Thoracic aorta (tissue), 2 donors: Measurements from ENCODE around the gene C20orf202. TPM values are rescaled to one million over a fixed set of nuclear protein-coding genes. Genes with fewer than 3 reads are reported as not detected.
"Not testable (repeated sequence)": the region's sequence is repeated elsewhere in the genome, so short reads cannot be mapped to it uniquely, and the experiment has no call there.

ENCODE experiments used
- ATAC-seq: fragments of 150-250 bp; one replicate; pipeline ENCODE4 v1.8.0; 2017; ENCODE audit warnings: low read depth; ENCODE audit not compliant: insufficient number of reproducible peaks, low FRiP score
- DNase-seq: peaks from one replicate; pipeline ENCODE4 v3.0.0-alpha.2; 2020; ENCODE audit warnings: low spot score
- H3K27ac ChIP-seq, 2 donors: fragments of 200-600 bp; sonication (generic); 1 replicate in 1 of 2; 2 replicates in 1 of 2; pipeline ENCODE4 v1.5.1; 2016; ENCODE audit warnings: mild to moderate bottlenecking in 2 of 2, moderate library complexity in 2 of 2
- H3K27me3 ChIP-seq: fragments of 200-600 bp; sonication (generic); replicated peaks from 2 replicates; pipeline ENCODE4 v1.6.0; 2016; ENCODE audit warnings: mild to moderate bottlenecking; ENCODE audit not compliant: insufficient read depth
- H3K36me3 ChIP-seq: fragments of 200-600 bp; sonication (generic); one replicate; pipeline ENCODE4 v1.5.1; 2016
- H3K4me1 ChIP-seq, 2 donors: fragments of 200-600 bp; sonication (generic); 1 replicate in 1 of 2; 2 replicates in 1 of 2; pipeline versions ENCODE4 v1.5.1 to v1.6.0; 2016; ENCODE audit warnings: low read depth in 2 of 2, mild to moderate bottlenecking in 1 of 2; ENCODE audit not compliant: control insufficient read depth in 1 of 2
- H3K4me3 ChIP-seq: fragments of 200-600 bp; sonication (generic); 2 replicates; pipeline ENCODE4 v1.5.1; 2016; ENCODE audit warnings: mild to moderate bottlenecking
- H3K9me3 ChIP-seq: fragments of 200-600 bp; sonication (generic); 2 replicates; pipeline ENCODE4 v1.5.1; 2016
- total RNA-seq, 2 donors: library from RNA; depleted of rRNA; stranded (reverse); fragments of >200 nt; gene quantifications; one replicate each; pipeline versions ENCODE4 v1.1.0 to v1.2.3, GENCODE V29; 2016
- TF ChIP-seq, protein P1 (sequence below): fragments of 200-600 bp; sonication (generic); IDR thresholded peaks from one replicate; pipeline ENCODE4 v1.5.1; 2019; ENCODE audit warnings: antibody characterized with exemption

The C20orf202 gene
- total RNA-seq, 2 donors from 2014 or later = 1.7 TPM; not detected in 1

DNA sequence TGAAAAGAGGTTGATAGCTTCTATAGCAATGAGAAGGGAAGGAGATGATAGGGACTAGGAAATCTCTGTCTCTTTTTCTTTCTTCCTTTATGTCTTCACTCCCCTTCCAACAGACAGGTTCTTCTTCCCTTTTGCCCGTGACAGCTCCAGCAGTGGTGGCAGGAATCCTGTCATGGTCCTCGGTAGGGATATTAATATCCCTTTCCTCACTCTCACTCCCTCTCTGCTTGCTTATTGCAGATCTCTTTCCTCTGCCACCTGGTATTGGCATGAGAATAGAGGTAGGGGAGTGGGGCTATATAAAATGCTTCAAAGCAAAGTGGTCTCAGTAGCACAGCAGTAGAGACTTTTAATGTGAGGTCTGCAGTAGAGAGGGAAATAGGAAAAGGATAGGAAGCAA lies 42.3 kb downstream of the C20orf202 start:
- ATAC-seq (no peak), DNase-seq (no peak)
- Histone ChIP-seq H3K36me3 (no peaks in the 10 kb centered on the region), H3K9me3 (no peaks in the 10 kb centered on the region), H3K4me1 (no peaks in the 10 kb centered on the region), H3K27me3 (no peaks in the 10 kb centered on the region), H3K27ac (no peak overlapping the region), H3K4me3 (no peak overlapping the region)
- TF ChIP-seq, protein P1, sequence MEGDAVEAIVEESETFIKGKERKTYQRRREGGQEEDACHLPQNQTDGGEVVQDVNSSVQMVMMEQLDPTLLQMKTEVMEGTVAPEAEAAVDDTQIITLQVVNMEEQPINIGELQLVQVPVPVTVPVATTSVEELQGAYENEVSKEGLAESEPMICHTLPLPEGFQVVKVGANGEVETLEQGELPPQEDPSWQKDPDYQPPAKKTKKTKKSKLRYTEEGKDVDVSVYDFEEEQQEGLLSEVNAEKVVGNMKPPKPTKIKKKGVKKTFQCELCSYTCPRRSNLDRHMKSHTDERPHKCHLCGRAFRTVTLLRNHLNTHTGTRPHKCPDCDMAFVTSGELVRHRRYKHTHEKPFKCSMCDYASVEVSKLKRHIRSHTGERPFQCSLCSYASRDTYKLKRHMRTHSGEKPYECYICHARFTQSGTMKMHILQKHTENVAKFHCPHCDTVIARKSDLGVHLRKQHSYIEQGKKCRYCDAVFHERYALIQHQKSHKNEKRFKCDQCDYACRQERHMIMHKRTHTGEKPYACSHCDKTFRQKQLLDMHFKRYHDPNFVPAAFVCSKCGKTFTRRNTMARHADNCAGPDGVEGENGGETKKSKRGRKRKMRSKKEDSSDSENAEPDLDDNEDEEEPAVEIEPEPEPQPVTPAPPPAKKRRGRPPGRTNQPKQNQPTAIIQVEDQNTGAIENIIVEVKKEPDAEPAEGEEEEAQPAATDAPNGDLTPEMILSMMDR = no peak

- ATAC-seq = no peak
- TF ChIP-seq, protein P1 = no peak
Observed at GRCh38 chr20:1247689-1248088, 44.4 kb downstream of the C20orf202 start.

DNA sequence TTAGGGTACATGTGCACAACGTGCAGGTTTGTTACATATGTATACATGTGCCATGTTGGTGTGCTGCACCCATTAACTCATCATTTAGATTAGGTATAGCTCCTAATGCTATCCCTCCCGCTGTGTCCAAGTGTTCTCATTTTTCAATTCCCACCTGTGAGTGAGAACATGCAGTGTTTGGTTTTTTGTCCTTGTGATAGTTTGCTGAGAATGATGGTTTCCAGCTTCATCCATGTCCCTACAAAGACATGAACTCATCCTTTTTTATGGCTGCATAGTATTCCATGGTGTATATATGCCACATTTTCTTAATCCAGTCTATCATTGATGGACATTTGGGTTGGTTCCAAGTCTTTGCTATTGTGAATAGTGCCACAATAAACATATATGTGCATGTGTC lies 47.0 kb downstream of the C20orf202 start:
- not testable (repeated sequence) for H3K4me3 ChIP-seq, H3K4me1 ChIP-seq, ATAC-seq, H3K36me3 ChIP-seq, H3K9me3 ChIP-seq, DNase-seq, H3K27ac ChIP-seq, H3K27me3 ChIP-seq

More at GRCh38 chr20:1247689-1248088, 44.4 kb downstream of the C20orf202 start:
- Histone ChIP-seq H3K9me3 (no peaks in the 10 kb centered on the region), H3K4me3 (no peak overlapping the region), H3K27me3 (no peaks in the 10 kb centered on the region), H3K27ac (no peak overlapping the region), H3K4me1 (no peaks in the 10 kb centered on the region), H3K36me3 (no peaks in the 10 kb centered on the region)
- no peak for DNase-seq

- TF ChIP-seq, protein P1 = no peak
- no peaks in the 10 kb centered on the region for H3K9me3 ChIP-seq
- no peak overlapping the region for H3K27ac ChIP-seq
- no peaks in the 10 kb centered on the region for H3K27me3 ChIP-seq
- DNase-seq (no peak), ATAC-seq (no peak)
- H3K4me3 ChIP-seq = no peak overlapping the region
- no peaks in the 10 kb centered on the region for H3K4me1 ChIP-seq
- H3K36me3 ChIP-seq = no peaks in the 10 kb centered on the region
Observed at GRCh38 chr20:1252416-1252815, 49.2 kb downstream of the C20orf202 start.

DNA sequence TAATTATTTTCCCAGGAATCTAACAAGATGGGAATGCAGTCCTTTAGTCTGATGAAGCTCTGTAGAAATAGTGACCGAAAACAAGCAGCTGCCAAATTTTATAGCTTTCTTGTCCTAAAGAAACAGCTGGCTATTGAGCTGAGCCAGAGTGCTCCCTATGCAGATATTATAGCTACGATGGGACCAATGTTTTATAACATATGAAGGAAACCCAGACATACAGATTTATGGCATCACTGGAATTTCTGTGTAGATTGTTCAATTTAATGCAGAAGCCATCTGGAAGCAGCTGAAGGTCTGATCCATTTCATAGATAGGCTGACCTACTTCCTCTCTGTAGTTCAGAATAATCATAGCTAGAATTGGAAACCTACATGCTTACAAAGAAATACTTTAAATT lies 51.0 kb downstream of the C20orf202 start:
- Histone ChIP-seq H3K4me3 (no peak overlapping the region), H3K27me3 (no peaks in the 10 kb centered on the region), H3K36me3 (no peaks in the 10 kb centered on the region), H3K9me3 (no peaks in the 10 kb centered on the region), H3K4me1 (no peaks in the 10 kb centered on the region), H3K27ac (no peak overlapping the region)
- ATAC-seq (no peak), DNase-seq (no peak)
- TF ChIP-seq, protein P1 = no peak

GRCh38 chr20:1255675-1256074 lies 52.4 kb downstream of the C20orf202 start:
- TF ChIP-seq, protein P1 = no peak
- H3K4me3 ChIP-seq = no peak overlapping the region
- no peaks in the 10 kb centered on the region for H3K36me3 ChIP-seq
- H3K4me1 ChIP-seq = no peaks in the 10 kb centered on the region
- no peak for DNase-seq
- no peaks in the 10 kb centered on the region for H3K27me3 ChIP-seq
- ATAC-seq = no peak
- H3K9me3 ChIP-seq = no peaks in the 10 kb centered on the region
- no peak overlapping the region for H3K27ac ChIP-seq
